ENCODE measurements around the gene CNFN.

The CNFN gene

DNA sequence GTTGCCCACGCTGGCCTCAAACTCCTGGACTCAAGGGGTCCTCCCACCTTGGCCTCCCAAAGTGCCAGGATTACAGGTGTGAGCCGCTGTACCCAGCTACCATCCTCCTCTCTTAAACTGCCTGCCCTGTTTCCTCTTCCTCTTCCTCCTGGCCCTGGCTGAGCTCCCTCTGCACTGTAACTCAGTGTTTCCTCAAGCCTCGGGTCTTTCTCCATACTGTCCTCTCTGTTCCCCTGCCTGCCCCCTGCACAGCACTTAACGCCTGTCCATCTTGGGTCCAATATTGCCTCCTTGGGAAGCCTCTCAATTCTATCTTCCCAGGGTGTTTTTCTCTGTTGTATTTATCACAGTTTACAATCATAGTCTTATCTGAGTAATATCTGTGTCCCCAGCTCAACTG, 31.0 kb upstream of the CNFN start:
- peaks cover 36% of the 10 kb centered on the region for H3K4me1 Mint-ChIP-seq (ENCODE audit: low read depth)
- H3K36me3 Mint-ChIP-seq, result no peaks in the 10 kb centered on the region
- H3K27ac Mint-ChIP-seq, result no peak overlapping the region
- H3K9me3 Mint-ChIP-seq (ENCODE audit: low read depth), result no peaks in the 10 kb centered on the region
- H3K27me3 Mint-ChIP-seq, result no peaks in the 10 kb centered on the region
- H3K4me3 Mint-ChIP-seq, result no peak overlapping the region

DNA sequence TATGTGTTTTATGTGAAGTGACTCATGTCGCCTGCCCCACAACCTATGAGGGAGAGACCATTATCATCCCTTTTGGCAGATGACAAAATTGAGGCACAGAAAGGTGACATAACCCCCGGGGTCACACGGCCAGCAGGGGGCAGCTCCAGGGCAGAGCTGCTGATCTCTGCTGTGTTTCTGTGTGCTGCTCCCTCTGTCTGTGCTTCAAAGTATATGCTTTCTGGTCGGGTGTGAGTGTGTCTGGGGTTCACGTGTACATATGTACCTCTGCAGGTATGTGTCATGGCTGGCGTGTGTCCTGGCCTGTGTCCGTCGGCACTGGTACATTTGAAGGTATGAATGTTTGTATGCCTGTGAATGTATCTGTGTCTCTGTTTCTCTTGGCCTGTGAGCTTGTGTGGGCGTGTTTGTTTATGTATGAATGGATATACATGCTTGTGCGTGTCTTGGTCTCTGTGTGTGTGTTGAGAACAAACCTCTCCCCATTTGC, 30.0 kb upstream of the CNFN start:
- Mint-ChIP-seq H3K27me3 (no peaks in the 10 kb centered on the region), H3K9me3 (ENCODE audit: low read depth) (no peaks in the 10 kb centered on the region), H3K4me1 (ENCODE audit: low read depth) (peaks cover 36% of the 10 kb centered on the region), H3K27ac (peak overlapping the region; percentile 19), H3K36me3 (no peaks in the 10 kb centered on the region), H3K4me3 (peak overlapping the region; percentile 56)

DNA sequence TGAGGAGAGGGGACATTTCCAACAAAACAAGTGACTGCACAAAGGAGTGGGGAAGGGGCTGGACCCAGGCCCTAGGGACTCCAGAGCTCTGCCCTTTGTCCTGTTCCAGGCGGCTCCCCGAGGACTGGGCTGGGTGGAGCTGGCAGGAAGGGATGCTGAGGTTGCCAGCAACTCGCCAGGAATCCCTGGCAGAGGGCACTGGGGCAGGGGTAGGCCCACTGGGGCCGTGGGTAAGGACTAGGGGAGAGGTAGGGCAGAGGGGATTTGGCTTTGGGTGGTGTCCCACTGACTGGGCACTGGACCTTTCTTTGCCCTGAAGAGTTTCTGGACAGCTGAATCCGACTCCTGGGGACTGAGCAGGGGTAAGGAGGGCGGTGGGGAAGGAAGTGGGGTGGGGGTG, 29.2 kb upstream of the CNFN start:
- H3K27me3 Mint-ChIP-seq, result no peaks in the 10 kb centered on the region
- peaks cover 36% of the 10 kb centered on the region for H3K4me1 Mint-ChIP-seq (ENCODE audit: low read depth)
- H3K27ac Mint-ChIP-seq, result no peak overlapping the region
- H3K36me3 Mint-ChIP-seq, result no peaks in the 10 kb centered on the region
- H3K9me3 Mint-ChIP-seq (ENCODE audit: low read depth), result no peaks in the 10 kb centered on the region
- H3K4me3 Mint-ChIP-seq, result no peak overlapping the region

DNA sequence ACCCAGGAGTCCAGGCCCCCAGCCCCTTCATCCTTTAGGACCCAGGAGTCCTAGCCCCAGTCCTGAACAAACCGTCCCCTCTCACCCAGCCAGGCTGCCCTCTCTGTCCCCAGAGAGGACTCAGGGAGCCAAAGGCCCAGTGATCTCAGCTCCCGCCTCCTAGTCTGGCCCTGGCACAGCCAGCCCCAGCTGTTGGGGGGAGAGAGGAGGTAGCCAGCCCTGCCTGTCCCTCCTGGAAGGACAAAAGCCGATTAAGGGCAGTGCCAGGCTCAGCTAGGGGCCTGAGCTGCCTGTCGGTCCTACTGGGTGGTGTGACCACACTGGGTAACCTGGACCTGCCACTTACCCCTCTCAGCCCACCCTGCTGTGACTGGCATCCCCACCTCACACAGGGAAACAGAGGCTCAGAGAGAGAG, 22.6 kb upstream of the CNFN start:
- Mint-ChIP-seq H3K9me3 (ENCODE audit: low read depth) (no peaks in the 10 kb centered on the region), H3K4me3 (no peak overlapping the region), H3K36me3 (no peaks in the 10 kb centered on the region), H3K27ac (no peak overlapping the region), H3K27me3 (no peaks in the 10 kb centered on the region), H3K4me1 (ENCODE audit: low read depth) (peaks cover 4% of the 10 kb centered on the region)

DNA sequence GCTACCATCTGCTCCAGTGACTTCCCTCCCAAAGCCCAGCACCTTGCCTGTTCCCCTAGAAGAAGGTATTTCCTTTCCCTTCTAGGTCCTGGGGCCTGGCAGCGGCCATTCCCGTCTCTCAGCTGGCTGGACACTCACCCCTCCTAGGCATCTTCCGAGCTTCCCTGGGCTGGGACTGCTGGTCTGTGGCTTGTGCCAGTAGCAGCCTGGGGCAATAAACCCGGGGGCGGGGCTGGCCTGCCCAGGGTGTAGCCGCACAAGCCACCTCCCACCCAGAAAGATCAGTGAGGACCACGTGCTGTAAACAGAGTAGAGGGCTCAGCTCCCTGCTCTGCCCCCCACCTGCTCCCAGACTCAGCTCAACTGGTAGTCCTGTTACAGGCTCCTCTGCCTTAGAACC, 22.1 kb upstream of the CNFN start:
- Mint-ChIP-seq H3K36me3 (no peaks in the 10 kb centered on the region), H3K9me3 (ENCODE audit: low read depth) (no peaks in the 10 kb centered on the region), H3K27me3 (no peaks in the 10 kb centered on the region), H3K4me3 (no peak overlapping the region), H3K4me1 (ENCODE audit: low read depth) (peaks cover 4% of the 10 kb centered on the region), H3K27ac (no peak overlapping the region)

DNA sequence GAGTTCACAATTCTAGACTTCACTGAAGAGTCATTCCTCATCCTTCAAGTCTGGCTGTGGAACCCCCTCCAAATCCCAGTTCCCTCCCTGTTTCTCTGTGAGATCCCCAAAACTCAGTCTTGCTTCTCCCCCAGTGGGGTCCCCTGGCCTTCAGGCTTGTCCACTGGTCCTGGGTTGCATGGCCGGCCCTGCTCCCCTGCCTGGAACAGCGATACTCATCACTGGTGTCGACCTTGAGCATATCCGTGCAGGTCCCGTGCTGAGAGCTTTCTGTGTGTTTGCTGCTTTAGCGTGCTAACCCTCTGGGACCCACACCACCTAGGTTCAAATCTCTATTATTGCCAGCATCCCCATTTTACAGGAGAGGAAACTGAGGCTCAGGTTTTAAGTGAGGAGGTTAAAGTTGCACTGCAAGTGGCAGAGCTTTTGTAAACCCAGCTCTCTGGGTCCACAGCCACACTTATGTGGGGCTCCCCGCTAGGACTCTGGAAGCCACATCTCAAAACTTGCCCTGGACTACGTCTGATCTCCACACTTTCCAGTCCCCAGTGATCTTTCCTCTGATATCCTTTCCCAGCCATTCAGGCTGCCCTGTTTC, 21.6 kb upstream of the CNFN start:
- H3K4me3 Mint-ChIP-seq, result no peak overlapping the region
- peaks cover 4% of the 10 kb centered on the region for H3K4me1 Mint-ChIP-seq (ENCODE audit: low read depth)
- no peaks in the 10 kb centered on the region for H3K9me3 Mint-ChIP-seq (ENCODE audit: low read depth)
- no peaks in the 10 kb centered on the region for H3K36me3 Mint-ChIP-seq
- no peaks in the 10 kb centered on the region for H3K27me3 Mint-ChIP-seq
- no peak overlapping the region for H3K27ac Mint-ChIP-seq

DNA sequence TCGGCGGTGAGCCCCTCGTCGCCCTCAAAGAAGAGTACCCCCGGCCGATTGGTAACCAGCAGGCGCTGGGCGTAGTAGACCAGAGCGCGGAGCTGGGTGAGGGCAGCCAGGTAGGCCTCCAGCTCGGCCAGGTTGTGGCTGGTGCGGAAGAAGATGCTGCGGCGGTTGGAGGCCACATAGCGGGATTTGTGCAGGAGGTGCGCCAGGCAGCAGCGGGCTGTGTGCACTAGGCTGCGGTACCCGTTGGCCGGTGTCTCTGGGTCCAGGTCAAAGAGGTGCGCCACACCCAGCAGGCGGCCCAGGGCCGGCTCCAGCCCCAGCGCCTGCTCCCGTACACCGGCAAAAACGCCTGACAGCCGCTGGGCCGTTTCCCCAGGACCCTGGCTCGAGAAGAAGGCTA, 20.3 kb upstream of the CNFN start:
- Mint-ChIP-seq H3K27ac (no peak overlapping the region), H3K4me1 (ENCODE audit: low read depth) (peaks cover 4% of the 10 kb centered on the region), H3K36me3 (no peaks in the 10 kb centered on the region), H3K27me3 (no peaks in the 10 kb centered on the region), H3K9me3 (ENCODE audit: low read depth) (no peaks in the 10 kb centered on the region), H3K4me3 (no peak overlapping the region)

DNA sequence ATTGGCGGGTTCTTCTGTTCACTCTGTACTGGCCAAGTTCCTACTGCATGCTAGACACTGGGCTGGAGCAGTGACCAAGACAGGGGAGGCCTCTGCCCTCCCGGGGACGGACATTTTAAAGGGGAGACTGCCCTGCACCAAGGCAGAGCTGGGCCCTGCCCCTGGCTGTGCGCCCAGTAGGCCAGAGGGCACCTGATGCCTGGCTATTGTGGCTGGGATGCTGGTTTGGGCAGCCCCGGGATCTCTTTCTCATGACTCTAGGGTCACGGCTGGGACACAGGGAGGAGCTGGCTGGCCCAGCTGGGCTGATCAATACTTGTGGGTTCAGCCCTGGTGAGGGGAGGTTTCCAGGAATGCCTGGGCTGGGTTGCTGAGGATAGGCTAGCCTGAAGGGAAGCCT, 19.4 kb upstream of the CNFN start:
- Mint-ChIP-seq H3K27me3 (no peaks in the 10 kb centered on the region), H3K4me1 (ENCODE audit: low read depth) (peaks cover 4% of the 10 kb centered on the region), H3K36me3 (no peaks in the 10 kb centered on the region), H3K4me3 (no peak overlapping the region), H3K9me3 (ENCODE audit: low read depth) (no peaks in the 10 kb centered on the region), H3K27ac (no peak overlapping the region)

DNA sequence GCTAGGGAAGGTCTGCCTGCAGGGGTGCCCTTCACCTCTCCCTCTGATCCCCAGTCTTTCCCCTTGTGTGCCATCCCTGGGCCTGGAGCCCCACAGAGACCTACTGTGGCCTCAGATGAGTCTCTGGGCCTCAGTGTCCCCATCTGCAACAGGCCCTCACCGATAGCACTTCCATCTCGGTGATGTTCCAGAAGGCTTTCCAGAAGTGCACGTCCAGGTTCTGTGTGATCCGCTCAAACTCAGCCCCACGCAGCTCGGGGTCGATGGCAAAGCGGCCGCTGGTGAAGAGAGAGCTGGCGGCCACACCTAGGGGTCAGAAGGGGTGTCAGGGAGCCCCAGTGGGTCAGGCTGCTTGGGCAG, 17.7 kb upstream of the CNFN start:
- no peak overlapping the region for H3K4me3 Mint-ChIP-seq
- no peaks in the 10 kb centered on the region for H3K9me3 Mint-ChIP-seq (ENCODE audit: low read depth)
- no peaks in the 10 kb centered on the region for H3K27me3 Mint-ChIP-seq
- no peaks in the 10 kb centered on the region for H3K4me1 Mint-ChIP-seq (ENCODE audit: low read depth)
- no peak overlapping the region for H3K27ac Mint-ChIP-seq
- no peaks in the 10 kb centered on the region for H3K36me3 Mint-ChIP-seq

DNA sequence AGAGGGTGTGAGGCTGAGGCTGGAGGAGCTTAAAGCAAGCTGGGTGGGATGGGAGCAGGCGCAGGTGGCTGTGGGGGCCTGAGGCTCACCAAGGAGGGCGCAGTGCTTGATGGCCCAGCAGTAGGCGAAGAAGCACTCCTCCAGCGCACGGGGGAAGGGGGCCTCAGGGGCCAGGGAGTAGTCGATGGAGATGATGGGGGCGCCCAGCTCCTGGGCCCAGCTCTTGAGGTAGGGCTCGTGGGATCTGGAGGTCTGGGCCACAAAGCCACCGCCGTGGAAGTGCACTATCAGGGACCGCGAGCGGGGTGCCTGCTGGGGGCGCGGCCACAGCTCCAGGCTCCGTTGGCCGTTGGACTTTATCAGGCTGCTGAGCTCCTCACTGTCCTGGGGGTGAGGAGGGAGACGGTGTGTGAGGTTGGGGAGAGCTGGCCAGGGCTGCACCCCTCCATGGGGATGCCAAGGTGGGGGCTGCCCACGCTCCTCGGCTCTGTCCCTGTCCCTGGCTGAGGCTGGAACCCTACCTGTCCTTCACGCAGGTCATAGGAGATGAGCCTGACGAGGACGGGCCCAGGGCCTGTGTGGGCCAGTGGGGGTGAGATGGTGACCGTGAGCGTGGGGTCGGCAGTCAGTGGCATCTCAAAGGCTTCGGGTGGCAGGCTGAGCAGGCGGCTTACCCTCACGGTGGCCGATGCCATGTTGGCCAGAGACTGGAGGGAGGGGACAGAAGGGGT, 17.2 kb upstream of the CNFN start:
- Mint-ChIP-seq H3K27me3 (no peaks in the 10 kb centered on the region), H3K9me3 (ENCODE audit: low read depth) (no peaks in the 10 kb centered on the region), H3K36me3 (no peaks in the 10 kb centered on the region), H3K27ac (no peak overlapping the region), H3K4me3 (no peak overlapping the region), H3K4me1 (ENCODE audit: low read depth) (no peaks in the 10 kb centered on the region)

DNA sequence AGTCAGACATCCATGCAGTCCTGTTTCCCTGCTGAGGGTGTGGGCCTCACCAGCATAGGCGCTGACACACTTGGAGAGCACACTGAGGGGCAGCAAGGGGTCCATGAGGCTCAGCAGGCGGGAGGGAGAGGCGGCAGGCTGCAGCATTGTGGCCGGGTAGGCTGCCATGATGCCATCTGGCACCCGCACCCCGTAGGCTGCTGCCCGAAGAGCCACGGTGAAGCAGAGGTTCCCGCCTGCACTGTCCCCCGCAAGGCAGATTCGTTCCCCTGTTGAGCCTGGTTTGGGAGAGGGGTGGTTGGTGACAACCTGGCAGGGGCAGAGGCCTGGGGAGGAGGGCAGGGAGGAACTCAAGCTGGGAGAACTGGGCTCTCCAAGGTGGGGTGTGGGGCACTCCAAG, 16.0 kb upstream of the CNFN start:
- no peaks in the 10 kb centered on the region for H3K27me3 Mint-ChIP-seq
- peaks cover 6% of the 10 kb centered on the region for H3K4me1 Mint-ChIP-seq (ENCODE audit: low read depth)
- H3K27ac Mint-ChIP-seq, result no peak overlapping the region
- H3K9me3 Mint-ChIP-seq (ENCODE audit: low read depth), result no peaks in the 10 kb centered on the region
- H3K4me3 Mint-ChIP-seq, result no peak overlapping the region
- H3K36me3 Mint-ChIP-seq, result no peaks in the 10 kb centered on the region

DNA sequence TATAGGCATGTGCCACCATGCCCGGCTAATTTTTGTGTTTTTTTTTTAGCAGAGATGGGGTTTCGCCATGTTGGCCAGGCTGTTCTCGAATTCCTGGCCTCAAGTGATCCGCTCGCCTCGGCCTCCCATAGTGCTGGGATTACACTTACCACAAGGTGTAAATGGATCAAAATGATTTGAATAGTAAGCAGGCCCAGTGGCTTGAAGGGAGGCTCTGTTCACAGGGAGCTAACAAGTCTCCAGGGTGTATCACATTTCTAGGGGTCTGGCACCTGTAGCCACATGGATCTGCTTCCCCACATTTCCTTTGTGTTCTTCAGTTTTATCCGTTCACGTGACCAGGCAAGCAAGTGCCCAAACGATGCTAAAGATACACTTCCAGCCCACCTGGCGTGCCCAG, 13.5 kb upstream of the CNFN start:
- Mint-ChIP-seq H3K27ac (no peak overlapping the region), H3K36me3 (no peaks in the 10 kb centered on the region)

DNA sequence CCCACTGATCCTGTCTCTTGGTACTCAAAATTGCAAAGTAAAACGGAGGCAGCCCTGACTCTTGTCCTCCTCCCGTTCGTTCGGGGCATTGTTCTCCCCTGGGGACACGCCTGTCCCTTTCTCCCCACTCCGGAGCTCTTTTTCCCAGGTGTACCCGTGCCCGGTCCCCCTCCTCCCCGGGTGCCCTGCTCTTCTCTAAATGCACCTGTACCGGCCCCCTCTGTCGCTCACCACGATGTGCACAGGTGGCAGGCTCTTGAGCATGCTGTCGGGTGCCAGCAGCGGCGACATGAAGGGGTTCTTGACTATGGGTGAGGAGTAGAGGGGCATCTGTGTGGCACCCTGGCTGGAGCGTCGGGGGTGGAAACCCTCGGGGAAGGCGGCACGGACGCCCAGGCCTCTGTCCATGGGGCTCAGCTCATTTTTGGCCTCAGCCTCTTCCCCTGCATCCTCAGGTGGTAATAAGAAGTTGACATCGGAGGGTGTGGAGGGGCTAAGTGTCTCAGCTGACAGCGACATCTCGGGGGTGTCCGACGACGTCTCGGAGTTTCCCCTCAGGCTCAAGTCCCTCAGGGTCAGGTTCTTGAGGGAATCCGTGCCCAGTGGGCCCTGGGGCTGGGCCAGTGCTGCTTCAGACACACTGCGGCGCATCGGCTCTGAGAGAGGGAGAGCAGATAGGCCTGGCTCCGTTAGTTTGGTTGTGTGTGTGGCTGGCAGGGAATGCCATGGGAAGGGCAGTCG, 12.4 kb upstream of the CNFN start:
- Mint-ChIP-seq H3K27me3 (no peaks in the 10 kb centered on the region), H3K4me1 (ENCODE audit: low read depth) (peaks cover 14% of the 10 kb centered on the region), H3K4me3 (peak overlapping the region; percentile 83), H3K27ac (no peak overlapping the region), H3K36me3 (no peaks in the 10 kb centered on the region), H3K9me3 (ENCODE audit: low read depth) (no peaks in the 10 kb centered on the region)

More for the DNA sequence above, 13.5 kb upstream of the CNFN start:
- Mint-ChIP-seq H3K9me3 (ENCODE audit: low read depth) (no peaks in the 10 kb centered on the region), H3K4me3 (no peak overlapping the region), H3K4me1 (ENCODE audit: low read depth) (peaks cover 9% of the 10 kb centered on the region), H3K27me3 (no peaks in the 10 kb centered on the region)

DNA sequence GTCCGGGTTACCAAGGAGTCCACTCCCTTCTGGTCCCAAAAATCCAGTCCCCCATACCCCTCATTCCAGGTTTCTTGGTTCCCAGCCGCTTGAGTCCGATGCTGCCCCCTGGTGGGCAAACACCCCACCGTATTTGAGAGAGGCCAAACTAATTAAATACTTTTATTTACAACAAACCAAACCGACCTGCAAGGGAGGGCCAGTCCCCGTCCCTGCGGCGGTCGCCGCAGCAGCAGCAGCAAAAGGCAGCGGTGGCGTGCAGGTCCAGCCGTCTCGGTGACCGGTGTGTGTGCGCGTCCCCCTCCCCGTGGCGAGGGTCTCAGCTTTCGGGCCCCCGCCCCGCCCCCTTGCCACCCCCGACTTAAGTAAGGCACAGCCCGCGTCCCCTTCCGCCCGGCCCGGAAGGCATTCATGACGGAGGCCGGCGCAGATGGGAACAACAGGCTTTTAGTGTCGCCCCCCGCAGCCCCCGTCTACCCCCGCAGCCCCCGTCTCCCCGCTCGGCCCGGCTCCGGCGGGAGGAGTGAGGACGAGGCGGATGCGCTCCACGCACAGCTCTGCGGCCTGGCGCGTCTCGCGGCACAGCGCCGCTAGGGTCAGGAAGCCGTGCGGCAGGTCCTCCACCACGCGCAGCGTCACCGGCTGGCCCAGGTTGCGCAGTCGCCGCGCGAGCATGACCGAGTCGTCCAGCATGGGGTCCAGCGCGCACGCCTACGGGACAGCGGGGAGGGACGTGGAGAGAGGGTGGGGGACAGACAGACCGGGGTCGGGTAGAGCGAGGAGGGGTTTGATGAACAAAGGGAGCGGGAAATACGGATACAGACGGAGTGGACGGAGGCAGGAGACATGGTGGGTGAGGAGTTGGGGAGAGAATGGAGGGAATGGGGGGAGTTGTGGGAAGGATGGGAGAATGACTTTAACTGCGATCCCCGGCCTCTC, 11.5 kb upstream of the CNFN start:
- Mint-ChIP-seq H3K27ac (peak overlapping the region; percentile 50), H3K4me3 (peak overlapping the region; percentile 83), H3K4me1 (ENCODE audit: low read depth) (peaks cover 20% of the 10 kb centered on the region), H3K27me3 (no peaks in the 10 kb centered on the region), H3K9me3 (ENCODE audit: low read depth) (no peaks in the 10 kb centered on the region), H3K36me3 (no peaks in the 10 kb centered on the region)

DNA sequence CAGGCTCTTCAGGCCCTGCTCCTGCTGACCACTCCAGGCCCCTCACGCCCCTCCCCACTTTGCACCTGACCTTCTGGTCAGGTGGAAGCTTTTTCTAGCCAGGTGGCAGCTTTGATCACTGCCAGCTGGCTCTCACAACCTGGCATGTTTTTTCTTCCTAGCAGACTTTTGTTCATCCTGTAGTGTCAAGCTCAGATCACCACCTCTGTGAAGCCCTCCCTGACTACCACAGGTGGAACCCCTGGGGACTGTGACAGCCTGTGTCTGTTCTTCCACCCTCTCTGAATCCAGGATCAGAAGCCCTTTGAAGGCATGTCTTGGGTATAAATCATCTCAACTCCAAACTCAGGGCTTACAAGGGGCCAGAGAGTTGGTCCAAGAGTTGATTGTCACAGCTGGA, 10.3 kb upstream of the CNFN start:
- Mint-ChIP-seq H3K27ac (no peak overlapping the region), H3K4me1 (ENCODE audit: low read depth) (peaks cover 26% of the 10 kb centered on the region), H3K27me3 (no peaks in the 10 kb centered on the region), H3K9me3 (ENCODE audit: low read depth) (no peaks in the 10 kb centered on the region), H3K4me3 (peak overlapping the region; percentile 82), H3K36me3 (no peaks in the 10 kb centered on the region)
